ENCODE results near the gene CREM. TPM values are rescaled to one million over a fixed set of nuclear protein-coding genes. Genes with fewer than 3 reads are reported as not detected.

The CREM gene
- total RNA-seq, 1 donor from 2014 or later: 86.4 TPM

GRCh38 chr10:35096312-35096711, 30.3 kb upstream of the CREM start:
- Mint-ChIP-seq H3K4me1 (peaks cover under 1% of the 10 kb centered on the region), H3K27me3 (peaks cover 10% of the 10 kb centered on the region), H3K27ac (no peak overlapping the region), H3K36me3 (ENCODE audit: low read depth) (no peaks in the 10 kb centered on the region), H3K9me3 (no peaks in the 10 kb centered on the region), H3K4me3 (no peak overlapping the region)
- intact Hi-C loops (cut with micrococcal nuclease): no loop called here
- ChIA-PET CTCF (no interaction called here), POLR2A (no interaction called here)
- DNase-seq (no peak), ATAC-seq (ENCODE audit: low read depth) (no peak)
- no peak for TF ChIP-seq CTCF (IDR thresholded peaks at IDR 0.05)

- peaks cover 10% of the 10 kb centered on the region for H3K27me3 Mint-ChIP-seq
- no peaks in the 10 kb centered on the region for H3K4me1 Mint-ChIP-seq
- ChIA-PET POLR2A (no interaction called here), CTCF (no interaction called here)
- H3K36me3 Mint-ChIP-seq (ENCODE audit: low read depth): no peaks in the 10 kb centered on the region
- no peak overlapping the region for H3K27ac Mint-ChIP-seq
- no peak for ATAC-seq (ENCODE audit: low read depth)
- no peaks in the 10 kb centered on the region for H3K9me3 Mint-ChIP-seq
- intact Hi-C loops (cut with micrococcal nuclease): no loop called here
- DNase-seq: no peak
- TF ChIP-seq CTCF (IDR thresholded peaks at IDR 0.05): no peak
- no peak overlapping the region for H3K4me3 Mint-ChIP-seq
Observed at GRCh38 chr10:35097510-35097909, 29.1 kb upstream of the CREM start.

- H3K36me3 Mint-ChIP-seq (ENCODE audit: low read depth): no peaks in the 10 kb centered on the region
- H3K4me1 Mint-ChIP-seq: no peaks in the 10 kb centered on the region
- CTCF ChIA-PET: no interaction called here
- DNase-seq (no peak), ATAC-seq (ENCODE audit: low read depth) (no peak)
- POLR2A ChIA-PET: no interaction called here
- peaks cover under 1% of the 10 kb centered on the region for H3K27me3 Mint-ChIP-seq
- H3K27ac Mint-ChIP-seq: no peak overlapping the region
- TF ChIP-seq CTCF (IDR thresholded peaks at IDR 0.05): no peak
- no peaks in the 10 kb centered on the region for H3K9me3 Mint-ChIP-seq
- no peak overlapping the region for H3K4me3 Mint-ChIP-seq
- intact Hi-C loops (cut with micrococcal nuclease): no loop called here
Observed at GRCh38 chr10:35103882-35104281, 22.8 kb upstream of the CREM start.

DNA sequence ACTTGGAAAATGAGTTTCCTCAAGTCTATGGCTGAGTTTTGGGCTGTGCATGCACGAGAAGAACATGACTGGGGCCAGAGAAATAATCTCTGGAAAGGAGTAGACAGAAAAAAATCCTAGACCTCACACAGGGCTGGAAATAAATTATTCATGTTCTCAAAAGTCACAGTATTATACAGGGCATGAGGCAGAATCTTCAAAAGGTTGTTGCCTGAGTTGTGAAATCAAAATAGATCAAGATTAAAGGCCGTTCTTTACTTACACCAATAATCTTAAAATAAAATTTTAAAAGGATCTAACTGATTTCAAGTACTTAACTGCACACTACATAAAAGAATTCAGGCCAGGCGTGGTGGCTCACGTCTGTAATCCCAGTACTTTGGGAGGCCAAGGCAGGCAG, 14.1 kb upstream of the CREM start:
- no peak for ATAC-seq (ENCODE audit: low read depth)
- intact Hi-C loops (cut with micrococcal nuclease): no loop called here
- ChIA-PET POLR2A (no interaction called here), CTCF (no interaction called here)
- Mint-ChIP-seq H3K4me3 (no peak overlapping the region), H3K9me3 (no peaks in the 10 kb centered on the region), H3K36me3 (ENCODE audit: low read depth) (no peaks in the 10 kb centered on the region), H3K27ac (no peak overlapping the region), H3K4me1 (no peaks in the 10 kb centered on the region), H3K27me3 (no peaks in the 10 kb centered on the region)
- no peak for TF ChIP-seq CTCF (IDR thresholded peaks at IDR 0.05)
- no peak for DNase-seq

DNA sequence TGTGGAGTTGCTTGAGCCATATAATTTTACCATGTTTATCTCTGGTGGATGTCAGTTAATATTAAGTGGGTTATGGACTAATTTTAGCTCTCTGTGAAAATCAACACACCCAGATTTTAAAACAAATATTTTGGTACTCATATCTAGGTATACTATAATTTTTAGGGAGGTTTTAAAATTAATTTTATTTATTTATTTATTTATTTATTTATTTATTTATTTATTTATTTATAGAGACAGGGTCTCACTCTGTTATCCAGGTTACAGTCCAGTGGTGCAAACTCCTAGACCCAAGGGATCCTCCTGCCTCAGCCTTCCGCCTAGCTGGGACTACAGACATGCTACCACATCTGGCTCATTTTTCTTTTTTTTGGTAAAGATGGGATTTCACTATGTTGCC, 7.3 kb upstream of the CREM start:
- no peak overlapping the region for H3K27ac Mint-ChIP-seq
- TF ChIP-seq CTCF (IDR thresholded peaks at IDR 0.05): no peak
- ChIA-PET POLR2A (interaction anchor here (0.6 to 4.8 kb wide), 3 partner anchors 31 to 98 kb away, joined by 3 to 30 read pairs (median 3); no protein-coding TSS in a partner anchor), CTCF (interaction anchor here (1.0 to 8.8 kb wide), 6 partner anchors 31 to 444 kb away, joined by 4 to 198 read pairs (median 9); no protein-coding TSS in a partner anchor)
- peaks cover 5% of the 10 kb centered on the region for H3K4me1 Mint-ChIP-seq
- no peak for ATAC-seq (ENCODE audit: low read depth)
- no peaks in the 10 kb centered on the region for H3K27me3 Mint-ChIP-seq
- no peak for DNase-seq
- H3K4me3 Mint-ChIP-seq: no peak overlapping the region
- H3K9me3 Mint-ChIP-seq: no peaks in the 10 kb centered on the region
- H3K36me3 Mint-ChIP-seq (ENCODE audit: low read depth): no peaks in the 10 kb centered on the region
- intact Hi-C loops (cut with micrococcal nuclease): no loop called here

All from activated B cell treated with CpG ODN at 0.5 μM for 24 hours (primary cell).